Melanocyte of skin (primary cell): Measurements from ENCODE around the gene TEP1. TPM values are rescaled to one million over a fixed set of nuclear protein-coding genes. Genes with fewer than 3 reads are reported as not detected.

Source experiments
- small RNA-seq, 2 donors: library from RNA; depleted of rRNA; stranded (forward); fragments of <200 nt; gene quantifications; one replicate each; pipeline ENCODE3, GENCODE V24; 2012
- total RNA-seq, 2 donors: library from RNA; depleted of rRNA; stranded (reverse); fragments of >200 nt; gene quantifications; 2 replicates each; pipeline ENCODE4 v1.2.3, GENCODE V29; 2012

TEP1 gene
- total RNA-seq: 10 to 100 TPM; 17.3 to 23.4 TPM

DNA sequence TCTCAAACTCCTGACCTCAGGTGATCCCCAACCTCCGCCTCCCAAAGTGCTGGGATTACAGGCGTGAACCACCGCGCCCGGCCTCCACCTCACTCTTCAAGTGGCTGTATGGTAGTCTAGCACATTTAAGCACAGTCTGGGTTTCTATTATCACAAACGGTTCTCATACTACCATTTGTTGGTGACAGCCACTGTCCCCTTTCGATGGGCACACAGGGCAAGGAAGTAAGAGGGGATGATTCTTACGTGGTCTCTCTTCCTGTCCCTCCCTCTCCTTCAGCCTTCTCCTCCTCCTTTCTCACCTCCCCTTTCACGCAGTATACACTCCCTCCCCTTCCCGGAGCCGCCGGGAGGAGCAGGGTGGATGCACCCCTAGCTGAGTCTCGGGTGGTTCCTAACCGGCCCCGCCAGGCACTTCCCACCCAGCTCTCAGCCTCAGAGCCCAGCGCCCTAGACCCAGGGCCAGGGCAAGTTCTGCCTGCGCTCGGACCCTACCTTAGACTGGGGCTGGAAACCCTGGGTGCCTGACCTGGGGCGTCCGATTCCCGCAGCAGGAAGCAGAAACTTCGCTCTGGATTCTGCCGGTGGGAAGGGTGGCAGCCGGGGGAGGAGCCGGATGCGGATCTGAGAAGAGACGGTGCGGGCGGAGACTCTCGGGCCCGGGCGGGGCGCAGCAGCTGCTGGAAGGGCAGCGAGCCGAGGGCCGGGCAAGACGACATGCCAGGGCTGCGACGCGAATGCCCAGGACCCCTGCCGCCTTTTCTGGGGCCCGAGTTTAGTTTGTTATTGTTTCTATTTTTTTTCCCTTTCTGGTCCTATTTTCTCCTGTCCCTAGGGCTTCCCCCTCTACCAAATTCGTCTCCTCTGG lies at the start of gene TEP1:
Gene TEP1, minus strand, starts transcription at position 626 of the 868 bp plus-strand sequence. CDS start 5,062 bp downstream, outside the sequence.

DNA sequence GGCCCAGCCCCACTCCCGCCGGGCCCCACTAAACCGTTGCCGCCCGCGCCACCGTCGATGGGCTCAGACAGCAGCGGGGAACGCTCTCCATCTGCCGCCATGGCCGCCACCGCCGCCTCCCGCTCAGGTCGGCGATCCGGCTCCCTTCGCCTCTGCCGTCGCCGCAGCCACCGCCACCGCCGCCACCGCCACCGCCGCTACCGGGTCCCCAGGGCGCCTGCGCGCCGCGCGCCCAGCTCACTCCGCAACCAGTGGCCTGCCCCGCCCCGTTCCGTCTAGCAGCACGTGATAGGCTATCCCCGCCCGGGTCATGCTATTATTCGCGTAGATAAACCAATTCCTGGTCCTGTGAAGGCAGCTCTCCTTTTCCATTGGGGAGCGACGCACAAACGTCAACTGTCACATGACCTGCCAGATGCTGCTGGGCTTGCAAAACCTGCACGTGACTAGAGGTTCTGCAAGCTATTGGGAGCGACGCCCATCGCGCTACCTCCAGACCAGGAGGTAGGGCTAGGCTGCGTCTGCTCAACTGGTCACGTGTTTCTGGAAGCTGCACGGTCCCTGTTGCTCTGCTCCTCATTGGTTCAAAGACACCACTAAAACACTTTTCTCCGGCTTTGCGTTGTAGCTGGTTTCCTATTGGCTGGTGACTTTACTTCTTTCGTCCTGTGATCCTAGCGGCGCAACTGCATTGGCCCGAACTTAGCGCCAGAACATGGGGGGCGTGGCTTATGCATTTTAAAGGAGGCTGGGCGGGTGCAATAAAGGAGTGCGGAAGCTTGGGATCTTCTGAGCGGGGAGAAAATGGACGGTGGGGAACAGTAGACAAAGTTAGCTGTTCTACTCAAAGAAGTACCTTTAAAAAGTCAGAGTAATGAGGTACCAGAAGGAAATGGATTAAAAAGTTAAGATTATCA lies 48.2 kb upstream of the TEP1 start, which contains the start of gene PIP4P1:
Gene PIP4P1, minus strand, starts transcription at position 210 of the 917 bp plus-strand sequence. Its CDS starts 109 bp downstream, at position 101.

DNA sequence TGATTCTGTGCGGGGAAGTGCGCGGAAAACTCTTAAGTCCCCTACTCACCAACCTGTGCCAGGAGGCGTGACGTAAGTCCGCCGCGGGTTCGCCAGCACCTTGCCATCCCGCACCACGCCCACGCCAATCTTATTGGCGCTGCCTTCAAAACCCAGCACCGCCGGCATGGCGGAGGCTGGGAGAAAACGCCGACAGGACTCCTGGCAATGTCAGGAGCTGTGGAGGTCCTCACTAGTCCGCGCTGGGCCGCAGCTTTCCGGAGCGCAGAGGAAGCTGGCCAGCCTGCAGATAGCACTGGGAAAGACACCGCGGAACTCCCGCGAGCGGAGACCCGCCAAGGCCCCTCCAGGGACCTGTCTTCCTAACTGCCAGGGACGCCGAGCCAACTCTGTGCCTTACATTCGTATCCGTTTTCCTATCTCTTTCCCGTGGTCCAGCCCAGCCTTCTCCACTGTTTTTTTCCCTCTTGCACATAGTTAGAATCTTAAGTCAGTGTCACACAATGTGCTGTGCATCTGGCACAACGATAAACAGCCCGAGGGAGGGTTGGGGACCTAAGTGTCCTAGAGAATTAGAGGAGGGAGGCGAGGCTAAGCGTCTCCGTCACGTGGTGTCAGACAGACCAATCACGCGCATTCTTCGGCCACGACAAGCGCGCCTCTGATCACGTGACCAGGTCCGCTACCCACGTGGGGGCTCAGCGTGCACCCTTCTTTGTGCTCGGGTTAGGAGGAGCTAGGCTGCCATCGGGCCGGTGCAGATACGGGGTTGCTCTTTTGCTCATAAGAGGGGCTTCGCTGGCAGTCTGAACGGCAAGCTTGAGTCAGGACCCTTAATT lies 41.4 kb upstream of the TEP1 start, which contains the start of the genes APEX1 and OSGEP:
Gene APEX1, plus strand, starts transcription at position 711 of the 839 bp plus-strand sequence. CDS start 420 bp downstream, outside the sequence.
Gene OSGEP, minus strand, starts transcription at position 297 of the 839 bp plus-strand sequence. Its CDS starts 129 bp downstream, at position 168.

DNA sequence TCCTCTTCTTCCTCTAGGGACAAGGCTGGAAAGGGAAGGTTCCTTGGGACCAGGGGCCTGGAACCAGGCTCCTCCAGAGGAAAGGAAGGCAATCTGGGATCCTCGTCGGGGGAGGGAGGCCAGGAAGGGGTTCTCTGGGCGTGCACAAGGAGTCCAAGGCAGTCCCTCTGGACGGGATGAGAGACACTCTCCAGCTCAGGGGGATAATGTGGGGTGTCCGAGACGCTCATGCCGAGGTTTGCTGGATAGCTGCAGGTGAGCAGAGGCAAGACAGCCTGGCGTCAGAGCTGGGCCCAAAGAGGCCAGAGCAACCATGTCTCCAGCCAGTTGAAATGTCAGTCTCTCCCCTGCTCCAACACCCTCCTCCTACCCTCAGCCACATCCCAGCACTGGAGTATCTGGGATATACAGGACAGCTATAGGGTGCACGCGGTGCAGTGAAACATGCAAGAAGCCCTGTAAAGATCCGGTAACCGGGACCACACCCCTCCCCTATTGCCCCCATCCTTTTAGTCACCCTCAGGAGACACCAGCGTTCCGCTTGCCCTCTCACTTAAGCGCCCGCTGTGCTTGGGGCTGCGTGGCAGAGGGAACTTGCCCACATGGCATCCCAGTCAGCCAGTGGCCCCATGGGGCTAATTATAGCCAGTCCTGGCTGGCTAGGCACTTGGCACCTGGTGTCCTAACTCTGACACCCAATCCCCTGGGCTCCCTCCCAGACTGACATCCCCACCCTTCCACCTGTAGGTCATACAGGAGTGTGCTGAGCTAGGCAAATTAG lies 22.5 kb upstream of the TEP1 start, which contains the start of gene KLHL33:
Gene KLHL33, minus strand, starts transcription at position 585 of the 781 bp plus-strand sequence. Its CDS starts 355 bp downstream, at position 230.

DNA sequence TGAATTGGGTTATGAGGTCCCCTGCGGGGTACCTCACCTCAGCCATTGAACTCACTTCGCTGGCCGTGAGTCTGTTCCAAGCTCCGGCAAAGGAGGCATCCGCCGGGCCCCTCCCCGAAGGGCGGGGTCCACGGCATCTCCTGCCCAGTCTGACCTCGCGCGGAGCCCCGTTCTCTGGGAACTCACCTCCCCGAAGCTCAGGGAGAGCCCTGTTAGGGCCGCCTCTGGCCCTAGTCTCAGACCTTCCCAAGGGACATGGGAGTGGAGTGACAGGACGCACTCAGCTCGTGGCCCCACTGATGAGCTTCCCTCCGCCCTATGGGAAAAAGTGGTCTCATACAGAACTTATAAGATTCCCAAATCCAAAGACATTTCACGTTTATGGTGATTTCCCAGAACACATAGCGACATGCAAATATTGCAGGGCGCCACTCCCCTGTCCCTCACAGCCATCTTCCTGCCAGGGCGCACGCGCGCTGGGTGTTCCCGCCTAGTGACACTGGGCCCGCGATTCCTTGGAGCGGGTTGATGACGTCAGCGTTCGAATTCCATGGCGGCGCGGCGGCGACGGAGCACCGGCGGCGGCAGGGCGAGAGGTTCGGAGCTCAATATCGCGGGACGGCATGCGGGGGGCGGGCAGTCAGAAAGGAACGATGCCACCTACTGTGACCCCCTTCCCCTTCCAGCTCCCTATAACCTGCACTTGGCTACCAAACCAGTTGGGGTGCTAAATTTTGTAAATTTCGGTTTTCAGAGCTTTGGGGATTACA lies 70.0 kb downstream of the TEP1 start, which contains the start of gene PARP2:
Gene PARP2, plus strand, starts transcription at position 544 of the 770 bp plus-strand sequence. Its CDS starts 7 bp downstream, at position 551.

DNA sequence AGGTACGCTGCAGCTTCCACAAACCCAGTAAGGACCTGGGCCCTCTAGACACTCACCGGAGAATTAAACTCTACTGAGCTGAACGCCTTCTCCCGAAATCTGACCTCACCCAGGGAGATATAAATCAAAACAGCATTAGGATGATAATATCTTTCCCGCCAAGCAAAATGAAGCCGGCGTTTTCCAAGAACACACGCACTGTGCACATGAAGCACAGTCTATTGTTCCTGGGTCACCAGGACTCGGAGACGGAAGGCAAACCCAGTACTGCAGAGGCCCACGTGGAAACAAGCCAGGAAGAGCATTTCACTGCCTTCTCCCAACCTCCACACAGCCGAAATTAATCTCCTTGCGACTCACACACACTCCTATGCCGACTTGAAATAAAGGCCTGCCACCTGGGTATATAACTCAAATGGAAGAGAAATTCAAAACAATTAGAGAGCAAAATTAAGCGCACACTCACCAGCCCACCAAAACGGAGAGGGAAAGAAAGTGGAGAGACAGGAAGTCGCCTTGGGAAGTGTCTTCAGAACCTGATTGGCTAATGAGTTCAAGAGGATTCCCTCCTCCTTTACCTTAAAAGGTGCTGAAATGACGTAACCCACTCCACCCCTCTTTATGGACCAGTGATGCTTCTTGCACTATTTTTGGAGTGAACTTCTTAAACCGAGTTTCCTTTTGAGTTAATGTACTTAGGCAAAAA lies 80.4 kb downstream of the TEP1 start, which contains the start of gene CCNB1IP1:
Gene CCNB1IP1, minus strand, starts transcription at position 492 of the 706 bp plus-strand sequence. CDS start 16,756 bp downstream, outside the sequence.

Small RNA genes within 50 kb of the gene (small RNA-seq; reads per million reads assigned to genes)
- gene RNA5SP382 (0.77 to 1.7 reads per million in 2 donors), gene SNORA79B (2.9 to 7.9 reads per million in 2 donors), gene SNORD126 (223 to 351 reads per million in 2 donors)

Other genes with a start within 250 kb of the TEP1 start
- not detected for gene OR11G2, start 222.6 kb downstream of the TEP1 start, total RNA-seq
- gene OR11H6, start 189.8 kb downstream of the TEP1 start, total RNA-seq: not detected
- gene OR11H7, start 184.5 kb downstream of the TEP1 start, total RNA-seq: not detected
- gene OR11H4, start 174.2 kb downstream of the TEP1 start, total RNA-seq: not detected
- 10 to 100 TPM; 17.2 to 22.3 TPM for gene TTC5, start 107.5 kb downstream of the TEP1 start, total RNA-seq
- gene CCNB1IP1, start 80.2 kb downstream of the TEP1 start, total RNA-seq: 10 to 100 TPM; 17.6 to 32.6 TPM
- 10 to 100 TPM; 11.0 to 18.6 TPM for gene PARP2, start 69.9 kb downstream of the TEP1 start, total RNA-seq
- gene KLHL33, start 22.7 kb upstream of the TEP1 start, total RNA-seq: under 1 TPM; under 0.01 to 0.34 TPM
- 10 to 100 TPM; 52.3 to 58.6 TPM for gene OSGEP, start 41.3 kb upstream of the TEP1 start, total RNA-seq
- gene APEX1, start 41.7 kb upstream of the TEP1 start, total RNA-seq: 10 to 100 TPM; 23.7 to 51.6 TPM
- gene PIP4P1, start 47.9 kb upstream of the TEP1 start, total RNA-seq: 10 to 100 TPM; 40.3 to 45.4 TPM
- gene PNP, start 55.9 kb upstream of the TEP1 start, total RNA-seq: 100 to 1,000 TPM in 1 of 2 donors, 10 to 100 TPM in 1; 26.8 to 107 TPM
- not detected for gene RNASE10, start 92.0 kb upstream of the TEP1 start, total RNA-seq
- gene RNASE9, start 147.5 kb upstream of the TEP1 start, total RNA-seq: not detected
- gene RNASE11, start 174.5 kb upstream of the TEP1 start, total RNA-seq: not detected
- gene RNASE12, start 177.9 kb upstream of the TEP1 start, total RNA-seq: not detected
- not detected for gene OR6S1, start 228.2 kb upstream of the TEP1 start, total RNA-seq